Measurements from ENCODE around the gene ZRANB1.

DNA sequence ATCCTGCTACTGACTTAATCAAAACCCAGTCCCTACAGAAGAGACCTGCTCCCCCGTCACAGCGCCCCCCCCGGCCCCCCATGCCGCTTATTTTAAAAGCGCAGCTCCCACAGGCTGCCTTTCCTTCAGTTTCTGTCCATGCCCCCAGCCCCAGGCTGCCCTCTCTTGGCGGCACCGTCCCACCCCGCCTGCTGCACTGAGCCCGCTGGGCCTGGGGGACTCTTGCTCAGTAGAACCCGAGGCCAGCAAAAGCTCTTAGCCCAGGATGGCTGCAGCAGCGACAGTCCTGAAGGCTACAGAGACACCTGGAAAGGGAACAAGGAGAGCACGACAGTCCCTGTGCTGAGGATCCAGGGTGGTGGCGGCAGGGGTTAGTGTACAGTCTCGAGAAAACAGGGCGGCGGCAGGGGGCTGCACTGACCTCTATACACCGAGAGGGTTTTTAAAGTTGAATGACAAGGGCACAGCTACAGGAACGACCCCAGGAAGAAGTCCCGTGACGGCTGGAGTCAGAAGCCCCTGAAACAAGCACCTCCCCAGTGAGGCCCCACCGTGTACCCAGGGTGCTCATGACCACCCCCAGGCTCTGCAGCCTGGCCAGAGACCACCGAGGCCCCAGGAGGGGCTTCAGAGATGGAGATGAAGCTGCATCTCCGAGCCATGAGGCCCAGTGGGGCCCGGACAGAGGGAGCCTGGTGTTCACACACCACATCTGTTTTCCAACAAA lies 54.4 kb downstream of the ZRANB1 start:
- TF ChIP-seq, protein P1, sequence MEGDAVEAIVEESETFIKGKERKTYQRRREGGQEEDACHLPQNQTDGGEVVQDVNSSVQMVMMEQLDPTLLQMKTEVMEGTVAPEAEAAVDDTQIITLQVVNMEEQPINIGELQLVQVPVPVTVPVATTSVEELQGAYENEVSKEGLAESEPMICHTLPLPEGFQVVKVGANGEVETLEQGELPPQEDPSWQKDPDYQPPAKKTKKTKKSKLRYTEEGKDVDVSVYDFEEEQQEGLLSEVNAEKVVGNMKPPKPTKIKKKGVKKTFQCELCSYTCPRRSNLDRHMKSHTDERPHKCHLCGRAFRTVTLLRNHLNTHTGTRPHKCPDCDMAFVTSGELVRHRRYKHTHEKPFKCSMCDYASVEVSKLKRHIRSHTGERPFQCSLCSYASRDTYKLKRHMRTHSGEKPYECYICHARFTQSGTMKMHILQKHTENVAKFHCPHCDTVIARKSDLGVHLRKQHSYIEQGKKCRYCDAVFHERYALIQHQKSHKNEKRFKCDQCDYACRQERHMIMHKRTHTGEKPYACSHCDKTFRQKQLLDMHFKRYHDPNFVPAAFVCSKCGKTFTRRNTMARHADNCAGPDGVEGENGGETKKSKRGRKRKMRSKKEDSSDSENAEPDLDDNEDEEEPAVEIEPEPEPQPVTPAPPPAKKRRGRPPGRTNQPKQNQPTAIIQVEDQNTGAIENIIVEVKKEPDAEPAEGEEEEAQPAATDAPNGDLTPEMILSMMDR (conservative IDR thresholded peaks at IDR 0.05; ENCODE audit: low read depth in 2 of 2): peak in 1 of 2 experiments; percentile 28; a peak in 1 of 4 replicates
- TF ChIP-seq POLR2AphosphoS5 (IDR thresholded peaks at IDR 0.05; ENCODE audit: low read depth) (no peak), ZNF331 (CRISPR knock-in tag; IDR thresholded peaks at IDR 0.05; ENCODE audit: low read depth) (no peak), CREB1 (CRISPR knock-in tag; IDR thresholded peaks at IDR 0.05; ENCODE audit: low read depth) (no peak), EZH2 (IDR thresholded peaks at IDR 0.05; ENCODE audit: low read depth, unreplicated experiment) (no peak), EZH2phosphoT487 (IDR thresholded peaks at IDR 0.05; ENCODE audit: unreplicated experiment) (no peak), REST (IDR thresholded peaks at IDR 0.05; ENCODE audit: unreplicated experiment) (no peak), JUNB (IDR thresholded peaks at IDR 0.05; ENCODE audit: unreplicated experiment) (no peak), ZNF114 (CRISPR knock-in tag; IDR thresholded peaks at IDR 0.05) (no peak), STAT1 (IDR thresholded peaks at IDR 0.05; ENCODE audit: unreplicated experiment) (no peak), NANOG (IDR thresholded peaks at IDR 0.05; ENCODE audit: borderline replicate concordance) (no peak)
- TF ChIP-seq, protein P2, sequence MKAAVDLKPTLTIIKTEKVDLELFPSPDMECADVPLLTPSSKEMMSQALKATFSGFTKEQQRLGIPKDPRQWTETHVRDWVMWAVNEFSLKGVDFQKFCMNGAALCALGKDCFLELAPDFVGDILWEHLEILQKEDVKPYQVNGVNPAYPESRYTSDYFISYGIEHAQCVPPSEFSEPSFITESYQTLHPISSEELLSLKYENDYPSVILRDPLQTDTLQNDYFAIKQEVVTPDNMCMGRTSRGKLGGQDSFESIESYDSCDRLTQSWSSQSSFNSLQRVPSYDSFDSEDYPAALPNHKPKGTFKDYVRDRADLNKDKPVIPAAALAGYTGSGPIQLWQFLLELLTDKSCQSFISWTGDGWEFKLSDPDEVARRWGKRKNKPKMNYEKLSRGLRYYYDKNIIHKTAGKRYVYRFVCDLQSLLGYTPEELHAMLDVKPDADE (IDR thresholded peaks at IDR 0.05): no peak
